Coronary artery (tissue), 2 donors: ENCODE data around the gene AKAP4.

Experiments
- DNase-seq: peaks from one replicate; pipeline ENCODE4 v3.0.0-alpha.2; 2017; ENCODE audit warnings: low spot score
- H3K27ac ChIP-seq, 2 donors: fragments of 200-600 bp; sonication (generic); one replicate each; pipeline ENCODE4 v1.5.1; 2016 to 2019
- H3K4me3 ChIP-seq: fragments of 200-600 bp; sonication (generic); 2 replicates; pipeline ENCODE4 v1.5.1; 2016; ENCODE audit warnings: mild to moderate bottlenecking, moderate library complexity
- CTCF ChIP-seq: fragments of 200-600 bp; sonication (generic); IDR thresholded peaks from one replicate; pipeline ENCODE4 v1.5.1; 2019; ENCODE audit warnings: antibody characterized with exemption

AKAP4 gene

GRCh38 chrX:50165727-50166126, 35.1 kb downstream of the AKAP4 start:
- no peak for TF ChIP-seq CTCF
- no peak for DNase-seq
- no peak overlapping the region for H3K27ac ChIP-seq
- no peak overlapping the region for H3K4me3 ChIP-seq

- no peak for TF ChIP-seq CTCF
- no peak for DNase-seq
- H3K27ac ChIP-seq, result no peak overlapping the region
Observed at GRCh38 chrX:50161127-50161526, 39.7 kb downstream of the AKAP4 start.

GRCh38 chrX:50158593-50158992, 42.2 kb downstream of the AKAP4 start:
- no peak for TF ChIP-seq CTCF
- Histone ChIP-seq H3K27ac (no peak overlapping the region), H3K4me3 (no peak overlapping the region)
- no peak for DNase-seq

More at GRCh38 chrX:50161127-50161526, 39.7 kb downstream of the AKAP4 start:
- no peak overlapping the region for H3K4me3 ChIP-seq

- TF ChIP-seq CTCF, result no peak
- Histone ChIP-seq H3K27ac (no peak overlapping the region), H3K4me3 (no peak overlapping the region)
- no peak for DNase-seq
Observed at GRCh38 chrX:50157545-50158135, 43.2 kb downstream of the AKAP4 start.

GRCh38 chrX:50154429-50154828, 46.4 kb downstream of the AKAP4 start:
- H3K27ac ChIP-seq, result no peak overlapping the region

GRCh38 chrX:50152456-50152855, 48.4 kb downstream of the AKAP4 start:
- TF ChIP-seq CTCF, result no peak

More at GRCh38 chrX:50154429-50154828, 46.4 kb downstream of the AKAP4 start:
- TF ChIP-seq CTCF, result no peak
- H3K4me3 ChIP-seq, result no peak overlapping the region
- DNase-seq, result no peak

GRCh38 chrX:50147972-50148371, 52.8 kb downstream of the AKAP4 start:
- TF ChIP-seq CTCF, result no peak
- H3K4me3 ChIP-seq, result no peak overlapping the region
- no peak overlapping the region for H3K27ac ChIP-seq
- DNase-seq, result no peak

More at GRCh38 chrX:50152456-50152855, 48.4 kb downstream of the AKAP4 start:
- Histone ChIP-seq H3K27ac (no peak overlapping the region), H3K4me3 (no peak overlapping the region)
- DNase-seq, result no peak
